OCI-M2 (cell line): ENCODE measurements around the gene ACHE.
A peak's percentile ranks its signal among the peaks of the same experiment; 100 is the strongest.

Source experiments
- DNase-seq: peaks from one replicate; lab custom pipeline; 2025; ENCODE audit not compliant: unreplicated experiment; lab: John Stamatoyannopoulos, UW

The ACHE gene

DNA sequence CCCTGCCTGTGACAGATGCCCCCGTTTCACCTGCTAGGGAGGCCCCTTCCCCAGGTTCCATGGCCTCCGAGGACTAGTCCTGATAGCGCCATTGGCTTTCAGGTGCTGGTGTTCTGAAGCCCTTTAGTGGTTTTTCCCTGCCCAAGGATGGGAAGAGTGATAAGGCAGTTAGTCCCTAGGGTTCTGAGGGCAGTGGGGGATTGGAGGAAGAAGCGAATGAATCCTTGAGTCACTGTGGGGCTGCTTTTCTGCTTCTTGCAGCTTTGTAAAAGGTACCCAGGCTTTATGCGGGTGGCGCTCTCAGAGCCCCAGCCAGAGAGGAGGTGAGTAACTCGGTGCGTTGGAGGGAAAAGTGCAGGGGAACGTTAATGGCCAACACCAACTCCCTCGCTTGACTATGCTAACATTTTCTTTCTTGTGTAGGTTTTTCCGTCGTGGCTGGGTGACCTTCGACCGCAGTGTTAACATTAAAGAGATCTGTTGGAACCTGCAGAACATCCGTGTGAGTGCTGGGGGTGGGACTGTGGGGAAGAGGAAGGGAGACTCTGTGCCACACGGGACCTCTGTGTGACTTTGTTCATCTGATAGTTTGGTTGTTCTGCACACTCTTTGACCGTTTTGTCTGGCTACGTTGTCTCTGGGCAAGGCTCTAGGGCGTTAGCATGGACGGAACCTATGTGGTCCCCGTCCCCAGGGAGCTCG is 10.1 kb downstream of the ACHE start:
- no peak for DNase-seq

DNA sequence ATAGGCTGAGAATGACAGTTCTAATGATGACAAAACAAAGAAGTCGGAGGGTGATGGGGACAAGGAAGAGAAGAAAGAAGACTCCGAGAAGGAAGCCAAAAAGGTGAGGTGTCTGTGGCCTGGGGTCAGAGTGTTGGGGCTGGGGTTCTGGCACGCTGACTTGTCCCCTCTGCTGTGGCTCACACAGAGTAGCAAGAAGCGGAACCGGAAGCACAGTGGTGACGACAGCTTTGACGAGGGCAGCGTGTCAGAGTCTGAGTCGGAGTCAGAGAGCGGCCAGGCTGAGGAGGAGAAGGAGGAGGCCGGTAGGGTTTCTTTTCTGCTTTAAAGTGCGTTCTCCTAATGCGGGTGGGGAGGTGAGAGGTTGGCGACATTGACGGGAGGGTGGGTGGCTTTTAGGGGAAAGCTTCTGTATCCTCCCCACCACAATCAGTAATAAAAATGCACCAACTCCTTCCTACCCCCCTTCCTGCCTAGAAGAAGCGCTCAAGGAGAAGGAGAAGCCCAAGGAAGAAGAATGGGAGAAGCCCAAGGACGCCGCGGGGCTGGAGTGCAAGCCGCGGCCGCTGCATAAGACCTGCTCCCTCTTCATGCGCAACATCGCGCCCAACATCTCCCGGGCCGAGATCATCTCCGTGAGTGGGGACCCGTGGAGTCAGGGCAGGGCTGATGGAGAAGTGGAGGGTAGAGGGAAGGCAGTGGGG is 10.8 kb downstream of the ACHE start:
- no peak for DNase-seq

- no peak for DNase-seq
Measured at GRCh38 chr7:100882785-100883526, 12.7 kb downstream of the ACHE start.

DNA sequence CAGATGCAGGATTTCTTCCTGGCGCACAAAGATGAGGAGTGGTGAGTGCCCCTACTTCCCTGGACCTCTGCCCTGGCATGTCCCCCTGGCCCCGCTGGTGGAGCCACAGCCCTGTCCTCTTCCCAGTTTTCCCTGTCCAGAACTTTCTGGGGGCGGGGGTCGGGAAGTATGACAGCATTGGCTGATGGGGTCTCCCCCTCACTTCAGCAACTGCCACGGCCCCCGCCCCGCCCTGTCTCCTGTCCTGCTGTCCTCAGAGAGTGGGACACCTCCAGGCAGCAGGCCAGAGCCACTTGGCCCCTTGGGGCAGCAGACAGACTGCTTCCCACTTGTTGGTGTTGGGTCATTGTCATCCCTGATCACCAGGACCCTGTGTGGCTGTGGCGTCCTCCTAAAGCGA is 13.5 kb downstream of the ACHE start:
- DNase-seq = no peak

GRCh38 chr7:100881136-100881535 is 14.6 kb downstream of the ACHE start:
- DNase-seq = no peak

GRCh38 chr7:100880645-100881044 is 15.0 kb downstream of the ACHE start:
- no peak for DNase-seq

GRCh38 chr7:100879685-100880261 is 15.9 kb downstream of the ACHE start:
- DNase-seq = no peak

DNA sequence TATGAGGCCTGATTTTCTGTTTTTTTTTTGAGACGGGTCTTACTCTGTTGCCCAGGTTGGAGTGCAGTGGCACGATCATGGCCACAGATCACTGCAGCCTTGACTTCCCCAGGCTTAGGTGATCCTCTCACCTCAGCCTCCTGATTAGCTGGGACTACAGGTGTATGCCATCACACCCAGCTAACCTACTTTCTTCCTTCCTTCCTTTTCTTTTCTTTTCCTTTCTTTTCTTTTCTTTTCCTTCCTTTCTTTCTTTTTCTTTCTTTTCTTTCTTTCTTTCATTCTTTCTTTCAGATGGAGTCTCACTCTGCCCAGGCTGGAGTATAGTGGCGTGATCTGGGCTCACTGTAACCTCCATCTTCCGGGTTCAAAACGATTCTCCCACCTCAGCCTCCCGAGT is 17.0 kb downstream of the ACHE start:
- DNase-seq = no peak

GRCh38 chr7:100878013-100878412 is 17.7 kb downstream of the ACHE start:
- DNase-seq = no peak

- DNase-seq = no peak
Measured at GRCh38 chr7:100875356-100875751, 20.3 kb downstream of the ACHE start.

DNA sequence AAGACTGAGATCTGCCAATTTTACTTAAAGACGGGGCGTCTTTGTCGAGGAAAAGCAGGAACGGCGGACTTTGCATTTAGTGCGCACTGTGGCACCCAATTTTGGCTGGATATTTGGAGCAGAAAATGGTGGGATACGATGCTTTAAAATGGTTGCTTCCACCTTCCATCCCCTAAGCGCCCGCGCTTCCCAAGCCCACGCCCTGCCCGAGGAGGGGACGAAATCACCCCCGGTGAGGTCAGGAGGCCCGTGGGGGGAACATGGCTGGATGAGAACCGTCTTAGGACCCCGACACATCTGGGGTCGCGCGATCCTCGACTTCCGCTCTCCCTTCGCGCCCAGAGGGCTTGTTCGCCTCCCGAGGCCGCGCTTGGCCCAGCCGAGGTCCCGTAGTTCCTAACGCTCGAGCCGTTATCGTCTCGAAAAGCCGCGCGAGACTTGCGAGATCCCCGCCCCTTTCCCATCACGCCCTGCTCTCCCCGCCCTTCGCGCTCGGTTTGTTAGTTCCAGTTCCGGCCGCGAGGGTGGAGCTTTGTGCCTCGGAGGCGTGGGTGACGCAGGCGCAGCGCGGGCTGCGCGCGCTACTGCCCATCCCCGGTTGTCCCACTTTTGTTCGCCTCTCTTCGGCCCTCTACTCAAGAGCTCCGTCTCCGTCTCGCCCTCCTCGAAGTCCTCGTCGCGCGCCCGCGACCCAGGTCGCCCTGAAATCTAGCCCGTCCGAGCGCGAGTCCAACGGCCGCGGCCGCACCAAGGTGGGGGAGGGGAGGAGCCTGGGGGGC is 20.9 kb downstream of the ACHE start, which contains the start of gene SRRT:
Gene SRRT (plus strand): TSS at position 527 of the 779 bp plus-strand sequence. CDS start 488 bp downstream, outside the sequence.
- peak; percentile 65 for DNase-seq

GRCh38 chr7:100874300-100874576 is 21.4 kb downstream of the ACHE start:
- DNase-seq = no peak

DNA sequence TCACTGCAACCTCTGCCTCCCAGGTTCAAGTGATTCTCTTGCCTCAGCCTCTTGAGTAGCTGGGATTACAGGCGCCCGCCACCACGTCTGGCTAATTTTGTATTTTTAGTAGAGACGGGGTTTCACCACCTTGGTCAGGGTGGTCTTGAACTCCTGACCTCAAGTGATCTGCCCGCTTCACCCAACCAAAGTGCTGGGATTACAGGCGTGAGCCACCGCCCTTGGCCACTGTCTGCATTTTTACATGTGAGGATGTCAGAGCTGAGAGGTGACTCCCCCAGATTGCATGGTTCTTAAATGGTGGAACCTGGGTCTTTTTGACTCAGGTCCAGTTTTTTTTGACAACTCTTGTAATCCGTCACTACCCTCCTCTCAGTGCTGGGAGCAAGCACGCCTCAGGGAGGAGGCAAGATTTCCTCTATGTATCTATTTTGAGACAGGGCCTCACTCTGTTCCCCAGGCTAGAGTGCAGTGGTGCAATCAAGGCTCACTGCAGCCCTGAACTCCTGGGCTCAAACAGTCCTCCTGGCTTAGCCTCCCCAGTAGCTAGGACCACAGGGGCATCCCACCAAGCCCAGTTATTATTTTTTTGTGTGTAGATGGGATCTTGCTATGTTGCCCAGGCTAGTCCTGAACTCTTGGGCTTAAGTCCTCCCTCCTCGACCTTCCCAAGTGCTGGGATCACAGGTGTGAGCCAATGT is 21.9 kb downstream of the ACHE start:
- no peak for DNase-seq

DNA sequence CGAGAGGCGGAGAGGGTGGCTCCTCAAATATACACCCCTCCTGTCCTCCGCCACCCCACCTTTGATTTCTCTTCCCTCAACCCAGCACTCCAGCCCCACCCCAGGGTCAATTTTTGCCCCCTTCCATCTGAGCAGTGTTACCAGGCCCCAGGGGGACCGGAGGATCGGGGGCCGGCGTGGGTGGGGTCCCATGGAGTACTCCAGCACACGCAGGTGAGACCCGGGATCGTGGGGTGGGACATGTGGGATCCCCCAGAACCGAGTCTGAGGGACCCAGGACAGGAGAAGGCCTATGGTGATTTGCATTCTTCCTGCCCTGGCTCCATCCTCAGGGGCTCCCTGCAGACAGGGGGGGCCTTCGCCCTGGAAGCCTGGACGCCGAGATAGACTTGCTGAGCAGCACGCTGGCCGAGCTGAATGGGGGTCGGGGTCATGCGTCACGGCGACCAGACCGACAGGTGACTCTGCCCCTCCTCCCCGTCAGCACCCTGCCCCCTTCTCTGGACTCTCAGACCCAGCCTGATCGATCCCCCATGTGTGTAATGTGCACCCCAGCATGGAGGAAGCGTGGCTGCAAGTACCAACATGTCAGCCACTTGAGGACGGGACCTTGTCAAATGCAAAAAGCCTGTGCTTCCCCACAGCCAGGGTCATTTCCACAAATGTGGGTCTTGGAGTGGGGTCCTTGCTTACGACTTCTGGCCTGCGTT is 27.8 kb downstream of the ACHE start:
- no peak for DNase-seq

GRCh38 chr7:100867040-100867775 is 28.5 kb downstream of the ACHE start, which contains the start of gene TRIP6:
TSS of gene TRIP6 (plus strand) at chr7:100867387. CDS start at chr7:100867498, 111 bp downstream.
- DNase-seq = peak; percentile 34

DNA sequence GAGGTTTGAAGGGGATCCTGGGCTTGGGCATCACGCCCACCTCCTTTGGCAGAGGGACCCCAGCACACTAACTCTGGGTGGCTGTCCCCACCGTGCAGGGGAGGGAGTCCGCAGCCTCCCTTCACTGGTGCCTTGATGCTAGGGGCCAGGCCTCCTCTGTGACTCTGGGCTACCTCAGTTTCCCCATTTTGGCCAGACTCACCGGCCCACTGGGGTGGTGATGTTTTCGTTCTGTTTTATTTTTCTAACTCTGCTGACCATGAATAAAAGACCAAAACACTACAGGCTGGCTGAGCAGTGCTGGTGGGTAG is 29.0 kb downstream of the ACHE start:
- DNase-seq = no peak

GRCh38 chr7:100865938-100866728 is 29.6 kb downstream of the ACHE start:
- DNase-seq = no peak

- no peak for DNase-seq
Measured at GRCh38 chr7:100865372-100865911, 30.2 kb downstream of the ACHE start.
